Measurements from ENCODE around the gene GDF2. TPM values are rescaled to one million over a fixed set of nuclear protein-coding genes. Genes with fewer than 3 reads are reported as not detected.

GDF2 gene
- total RNA-seq, 1 donor from 2014 or later, result not detected

DNA sequence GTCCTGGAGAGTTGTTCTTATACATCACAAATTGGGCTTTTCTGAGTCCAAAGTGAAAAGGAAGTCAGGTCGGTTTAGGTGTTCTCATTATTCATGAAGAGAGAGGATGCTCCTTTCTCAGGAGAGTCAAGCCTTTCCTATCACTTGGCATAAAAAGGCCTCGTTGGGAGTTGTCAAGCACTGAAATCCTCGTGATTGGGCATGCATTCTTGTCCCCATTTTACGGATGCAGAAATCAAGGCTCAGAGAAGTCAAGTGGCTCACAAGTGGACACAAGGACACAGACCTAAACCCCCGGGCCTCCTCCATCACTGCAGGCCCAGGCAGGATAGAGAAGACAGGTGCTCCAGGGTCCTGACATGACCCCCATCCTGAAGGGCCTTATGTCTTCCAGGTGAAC is 34.5 kb downstream of the GDF2 start:
- H3K27ac ChIP-seq, result no peak overlapping the region
- H3K4me3 ChIP-seq, result no peak overlapping the region
- no peak for DNase-seq
- H3K27me3 ChIP-seq (ENCODE audit: low read depth), result no peaks in the 10 kb centered on the region
- TF ChIP-seq, protein P1, sequence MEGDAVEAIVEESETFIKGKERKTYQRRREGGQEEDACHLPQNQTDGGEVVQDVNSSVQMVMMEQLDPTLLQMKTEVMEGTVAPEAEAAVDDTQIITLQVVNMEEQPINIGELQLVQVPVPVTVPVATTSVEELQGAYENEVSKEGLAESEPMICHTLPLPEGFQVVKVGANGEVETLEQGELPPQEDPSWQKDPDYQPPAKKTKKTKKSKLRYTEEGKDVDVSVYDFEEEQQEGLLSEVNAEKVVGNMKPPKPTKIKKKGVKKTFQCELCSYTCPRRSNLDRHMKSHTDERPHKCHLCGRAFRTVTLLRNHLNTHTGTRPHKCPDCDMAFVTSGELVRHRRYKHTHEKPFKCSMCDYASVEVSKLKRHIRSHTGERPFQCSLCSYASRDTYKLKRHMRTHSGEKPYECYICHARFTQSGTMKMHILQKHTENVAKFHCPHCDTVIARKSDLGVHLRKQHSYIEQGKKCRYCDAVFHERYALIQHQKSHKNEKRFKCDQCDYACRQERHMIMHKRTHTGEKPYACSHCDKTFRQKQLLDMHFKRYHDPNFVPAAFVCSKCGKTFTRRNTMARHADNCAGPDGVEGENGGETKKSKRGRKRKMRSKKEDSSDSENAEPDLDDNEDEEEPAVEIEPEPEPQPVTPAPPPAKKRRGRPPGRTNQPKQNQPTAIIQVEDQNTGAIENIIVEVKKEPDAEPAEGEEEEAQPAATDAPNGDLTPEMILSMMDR (IDR thresholded peaks at IDR 0.05), result no peak
- intact Hi-C loops (cut with DNase I), result no loop called here
- no peaks in the 10 kb centered on the region for H3K36me3 ChIP-seq
- ATAC-seq, result no peak
- H3K9me3 ChIP-seq, result no peaks in the 10 kb centered on the region
- no peaks in the 10 kb centered on the region for H3K4me1 ChIP-seq

DNA sequence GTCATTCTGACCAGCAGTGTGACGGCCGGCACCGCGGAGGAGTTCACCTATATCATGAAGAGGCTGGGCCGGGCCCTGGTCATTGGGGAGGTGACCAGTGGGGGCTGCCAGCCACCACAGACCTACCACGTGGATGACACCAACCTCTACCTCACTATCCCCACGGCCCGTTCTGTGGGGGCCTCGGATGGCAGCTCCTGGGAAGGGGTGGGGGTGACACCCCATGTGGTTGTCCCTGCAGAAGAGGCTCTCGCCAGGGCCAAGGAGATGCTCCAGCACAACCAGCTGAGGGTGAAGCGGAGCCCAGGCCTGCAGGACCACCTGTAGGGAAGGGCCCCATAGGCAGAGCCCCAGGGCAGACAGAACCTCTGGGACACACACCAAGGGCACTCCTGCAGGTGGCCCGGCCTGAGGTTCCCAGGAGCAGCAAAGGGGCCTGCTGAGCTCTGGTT is 34.9 kb downstream of the GDF2 start:
- H3K27me3 ChIP-seq (ENCODE audit: low read depth), result no peaks in the 10 kb centered on the region
- no peaks in the 10 kb centered on the region for H3K36me3 ChIP-seq
- intact Hi-C loops (cut with DNase I), result no loop called here
- H3K9me3 ChIP-seq, result no peaks in the 10 kb centered on the region
- ATAC-seq, result no peak
- no peak overlapping the region for H3K27ac ChIP-seq
- H3K4me3 ChIP-seq, result no peak overlapping the region
- TF ChIP-seq, protein P1 (IDR thresholded peaks at IDR 0.05), result no peak
- DNase-seq, result no peak
- no peaks in the 10 kb centered on the region for H3K4me1 ChIP-seq

DNA sequence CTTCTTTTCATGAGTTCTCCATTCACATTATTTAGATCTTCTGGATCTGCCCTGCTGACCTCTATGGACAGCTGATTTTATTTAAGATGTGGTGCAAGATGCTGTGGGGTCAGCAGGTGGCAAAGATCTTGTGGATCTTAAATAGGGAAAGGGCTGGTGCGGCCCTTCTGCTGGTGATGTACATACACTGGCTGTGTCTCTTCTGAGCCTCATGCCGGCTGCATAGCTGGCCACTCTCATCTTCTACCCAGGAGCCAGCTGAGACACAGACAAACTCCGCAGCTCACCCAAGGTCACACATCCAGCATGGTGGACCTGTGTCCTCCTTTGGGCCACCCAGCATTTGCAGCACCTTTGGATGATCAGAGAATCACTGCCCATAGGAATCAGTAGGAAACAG is 35.7 kb downstream of the GDF2 start:
- intact Hi-C loops (cut with DNase I), result no loop called here

DNA sequence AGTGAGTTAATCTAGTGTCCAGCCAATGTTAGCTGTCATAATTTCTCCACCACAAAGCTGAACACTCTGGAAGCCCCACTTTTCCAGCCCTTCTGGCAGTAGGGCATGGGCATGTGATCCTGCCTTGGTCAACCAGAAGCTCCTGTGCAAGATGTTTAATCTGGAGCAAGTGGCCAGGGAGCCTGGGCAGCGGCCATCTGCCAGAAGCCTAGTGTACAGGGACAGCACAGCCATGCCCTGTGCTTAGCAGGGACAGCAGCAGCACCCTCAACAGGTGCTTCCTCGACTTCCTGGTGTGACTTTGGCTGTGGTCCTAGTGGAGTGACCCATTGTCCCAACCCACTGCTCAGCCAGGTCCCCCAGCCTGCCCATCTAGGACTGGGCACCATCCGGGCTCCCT is 36.2 kb downstream of the GDF2 start:
- H3K4me1 ChIP-seq, result no peaks in the 10 kb centered on the region
- TF ChIP-seq, protein P1 (IDR thresholded peaks at IDR 0.05), result no peak
- ATAC-seq, result no peak

More for the DNA sequence above, 35.7 kb downstream of the GDF2 start:
- Histone ChIP-seq H3K27ac (no peak overlapping the region), H3K27me3 (ENCODE audit: low read depth) (no peaks in the 10 kb centered on the region), H3K36me3 (no peaks in the 10 kb centered on the region), H3K9me3 (no peaks in the 10 kb centered on the region), H3K4me1 (no peaks in the 10 kb centered on the region), H3K4me3 (no peak overlapping the region)
- no peak for ATAC-seq
- TF ChIP-seq, protein P1 (IDR thresholded peaks at IDR 0.05), result no peak
- no peak for DNase-seq

DNA sequence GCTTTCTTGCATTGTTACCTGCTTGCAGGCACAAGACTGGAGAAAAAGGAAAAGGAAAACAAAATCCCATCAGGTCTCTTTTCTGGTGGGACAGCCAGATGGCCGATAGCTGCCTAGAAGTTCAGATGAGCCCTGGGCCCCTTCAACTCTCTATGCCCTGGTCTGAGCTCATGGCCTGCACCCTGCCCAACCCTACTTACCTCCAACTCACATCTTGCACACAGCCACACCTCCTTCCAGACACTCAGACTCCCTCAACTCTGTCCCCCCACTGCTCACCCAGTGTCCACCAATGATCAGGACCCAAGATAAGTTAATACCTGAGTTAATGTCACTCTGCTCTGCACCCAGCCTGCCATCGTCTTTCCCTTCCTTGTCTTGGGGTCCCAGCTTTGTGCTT is 36.8 kb downstream of the GDF2 start:
- H3K4me1 ChIP-seq, result no peaks in the 10 kb centered on the region
- H3K27me3 ChIP-seq (ENCODE audit: low read depth), result no peaks in the 10 kb centered on the region
- ATAC-seq, result no peak
- no peak overlapping the region for H3K4me3 ChIP-seq
- TF ChIP-seq, protein P1 (IDR thresholded peaks at IDR 0.05), result no peak
- no peak for DNase-seq
- no peak overlapping the region for H3K27ac ChIP-seq
- no peaks in the 10 kb centered on the region for H3K9me3 ChIP-seq
- H3K36me3 ChIP-seq, result no peaks in the 10 kb centered on the region
- intact Hi-C loops (cut with DNase I), result no loop called here

More for the DNA sequence above, 36.2 kb downstream of the GDF2 start:
- no peaks in the 10 kb centered on the region for H3K9me3 ChIP-seq
- no peak for DNase-seq
- H3K27me3 ChIP-seq (ENCODE audit: low read depth), result no peaks in the 10 kb centered on the region
- intact Hi-C loops (cut with DNase I), result no loop called here
- H3K36me3 ChIP-seq, result no peaks in the 10 kb centered on the region
- H3K4me3 ChIP-seq, result no peak overlapping the region
- no peak overlapping the region for H3K27ac ChIP-seq
